IPS-20b (cell line): ENCODE results near the gene GPRC5C.
"Not testable (repeated sequence)": the region's sequence is repeated elsewhere in the genome, so short reads cannot be mapped to it uniquely, and the experiment has no call there.

Experiments
- H3K27ac ChIP-seq: one replicate; pipeline ENCODE4 v1.5.1; 2013; ENCODE audit warnings: low read length
- H3K27me3 ChIP-seq: 2 replicates; pipeline ENCODE4 v1.6.1; 2013; ENCODE audit warnings: mild to moderate bottlenecking, low read length, inconsistent platforms; ENCODE audit not compliant: insufficient read depth
- H3K36me3 ChIP-seq: 2 replicates; pipeline ENCODE4 v1.6.1; 2013; ENCODE audit warnings: low read depth, mild to moderate bottlenecking, inconsistent platforms, low read length, moderate library complexity; ENCODE audit not compliant: insufficient read depth
- H3K4me1 ChIP-seq: 2 replicates; pipeline ENCODE4 v1.6.1; 2013; ENCODE audit warnings: mild to moderate bottlenecking, control low read depth, inconsistent platforms, low read length, moderate library complexity; ENCODE audit not compliant: insufficient read depth
- H3K4me3 ChIP-seq: 2 replicates; pipeline ENCODE4 v1.5.1; 2013; ENCODE audit warnings: mild to moderate bottlenecking, low read length, inconsistent platforms
- H3K9ac ChIP-seq: 2 replicates; pipeline ENCODE4 v1.6.1; 2013; ENCODE audit warnings: low read depth, mild to moderate bottlenecking, inconsistent platforms, low read length, moderate library complexity
- H3K9me3 ChIP-seq: 2 replicates; pipeline ENCODE4 v1.6.1; 2013; ENCODE audit warnings: mild to moderate bottlenecking, low read depth, low read length, inconsistent platforms; ENCODE audit not compliant: insufficient read depth

Gene GPRC5C

GRCh38 chr17:74393346-74393942 lies 38.4 kb upstream of the GPRC5C start:
- H3K27me3 ChIP-seq = no peaks in the 10 kb centered on the region
- no peak overlapping the region; the same call in 1 of the 2 replicates for H3K4me3 ChIP-seq
- no peak overlapping the region for H3K27ac ChIP-seq
- H3K9ac ChIP-seq = no peak overlapping the region
- no peaks in the 10 kb centered on the region for H3K36me3 ChIP-seq
- no peaks in the 10 kb centered on the region for H3K9me3 ChIP-seq
- H3K4me1 ChIP-seq = no peaks in the 10 kb centered on the region; the same call in 1 of the 2 replicates

GRCh38 chr17:74394275-74394950 lies 37.5 kb upstream of the GPRC5C start:
- no peaks in the 10 kb centered on the region for H3K36me3 ChIP-seq
- H3K27me3 ChIP-seq = no peaks in the 10 kb centered on the region
- H3K27ac ChIP-seq = no peak overlapping the region
- no peak overlapping the region for H3K9ac ChIP-seq
- H3K4me3 ChIP-seq = no peak overlapping the region
- no peaks in the 10 kb centered on the region for H3K4me1 ChIP-seq
- H3K9me3 ChIP-seq = no peaks in the 10 kb centered on the region

- Histone ChIP-seq H3K27me3 (no peaks in the 10 kb centered on the region), H3K4me3 (no peak overlapping the region), H3K36me3 (no peaks in the 10 kb centered on the region)
These were observed 36.9 kb upstream of the GPRC5C start for GRCh38 chr17:74394977-74395376.

GRCh38 chr17:74396567-74396966 lies 35.3 kb upstream of the GPRC5C start:
- Histone ChIP-seq H3K4me3 (no peak overlapping the region), H3K4me1 (no peaks in the 10 kb centered on the region), H3K27me3 (no peaks in the 10 kb centered on the region), H3K9ac (no peak overlapping the region), H3K36me3 (no peaks in the 10 kb centered on the region), H3K27ac (no peak overlapping the region), H3K9me3 (no peaks in the 10 kb centered on the region)

More at GRCh38 chr17:74394977-74395376, 36.9 kb upstream of the GPRC5C start:
- Histone ChIP-seq H3K4me1 (no peaks in the 10 kb centered on the region), H3K27ac (no peak overlapping the region), H3K9me3 (no peaks in the 10 kb centered on the region), H3K9ac (no peak overlapping the region)

- no peaks in the 10 kb centered on the region for H3K36me3 ChIP-seq
- H3K9me3 ChIP-seq = no peaks in the 10 kb centered on the region
- peaks cover 16% of the 10 kb centered on the region for H3K4me1 ChIP-seq
- no peak overlapping the region for H3K27ac ChIP-seq
- H3K27me3 ChIP-seq = no peaks in the 10 kb centered on the region
- no peak overlapping the region for H3K4me3 ChIP-seq
- no peak overlapping the region for H3K9ac ChIP-seq
These were observed 29.8 kb upstream of the GPRC5C start for GRCh38 chr17:74402048-74402447.

GRCh38 chr17:74403512-74404137 lies 28.3 kb upstream of the GPRC5C start:
- Histone ChIP-seq H3K4me1 (peaks cover 16% of the 10 kb centered on the region), H3K4me3 (peak overlapping the region; percentile 45; the same call in 1 of the 2 replicates), H3K27ac (no peak overlapping the region), H3K27me3 (no peaks in the 10 kb centered on the region), H3K9ac (peak overlapping the region; percentile 2; the same call in 1 of the 2 replicates), H3K36me3 (no peaks in the 10 kb centered on the region), H3K9me3 (no peaks in the 10 kb centered on the region)

GRCh38 chr17:74404218-74404617 lies 27.7 kb upstream of the GPRC5C start:
- no peak overlapping the region for H3K27ac ChIP-seq
- peak overlapping the region; percentile 2; the same call in 1 of the 2 replicates for H3K9ac ChIP-seq
- H3K4me3 ChIP-seq = peak overlapping the region; percentile 45; the same call in 1 of the 2 replicates

GRCh38 chr17:74404789-74405188 lies 27.1 kb upstream of the GPRC5C start:
- Histone ChIP-seq H3K4me3 (peak overlapping the region; percentile 45; the same call in 1 of the 2 replicates), H3K9me3 (no peaks in the 10 kb centered on the region), H3K27ac (no peak overlapping the region), H3K36me3 (no peaks in the 10 kb centered on the region), H3K4me1 (peaks cover 16% of the 10 kb centered on the region), H3K27me3 (no peaks in the 10 kb centered on the region), H3K9ac (peak overlapping the region; percentile 2; the same call in 1 of the 2 replicates)

More at GRCh38 chr17:74404218-74404617, 27.7 kb upstream of the GPRC5C start:
- H3K27me3 ChIP-seq = no peaks in the 10 kb centered on the region
- peaks cover 16% of the 10 kb centered on the region for H3K4me1 ChIP-seq
- no peaks in the 10 kb centered on the region for H3K36me3 ChIP-seq
- no peaks in the 10 kb centered on the region for H3K9me3 ChIP-seq

GRCh38 chr17:74405311-74405710 lies 26.6 kb upstream of the GPRC5C start:
- H3K4me1 ChIP-seq = peaks cover 16% of the 10 kb centered on the region
- H3K9ac ChIP-seq, H3K9me3 ChIP-seq, H3K27me3 ChIP-seq, H3K27ac ChIP-seq, H3K36me3 ChIP-seq, H3K4me3 ChIP-seq: not testable (repeated sequence)

- Histone ChIP-seq H3K36me3 (no peaks in the 10 kb centered on the region), H3K9ac (no peak overlapping the region), H3K9me3 (no peaks in the 10 kb centered on the region), H3K4me1 (peaks cover 16% of the 10 kb centered on the region), H3K27ac (no peak overlapping the region), H3K27me3 (no peaks in the 10 kb centered on the region), H3K4me3 (no peak overlapping the region)
These were observed 24.5 kb upstream of the GPRC5C start for GRCh38 chr17:74407384-74407783.

GRCh38 chr17:74408262-74408661 lies 23.6 kb upstream of the GPRC5C start:
- Histone ChIP-seq H3K36me3 (no peaks in the 10 kb centered on the region), H3K27ac (no peak overlapping the region), H3K9me3 (no peaks in the 10 kb centered on the region), H3K4me1 (peaks cover 15% of the 10 kb centered on the region), H3K9ac (no peak overlapping the region), H3K4me3 (no peak overlapping the region), H3K27me3 (no peaks in the 10 kb centered on the region)

GRCh38 chr17:74408815-74409214 lies 23.1 kb upstream of the GPRC5C start:
- no peak overlapping the region for H3K9ac ChIP-seq
- H3K27ac ChIP-seq = no peak overlapping the region
- H3K9me3 ChIP-seq = no peaks in the 10 kb centered on the region
- no peaks in the 10 kb centered on the region for H3K36me3 ChIP-seq
- no peak overlapping the region for H3K4me3 ChIP-seq
- no peaks in the 10 kb centered on the region for H3K27me3 ChIP-seq
- H3K4me1 ChIP-seq = peaks cover 10% of the 10 kb centered on the region
